NCI-H2171 treated with DMSO at 0.1 percent for 48 hours (cell line): Measurements from ENCODE around the gene LRRC15.

ENCODE experiments used
- DNase-seq: peaks from one replicate; lab custom pipeline; 2025; lab: John Stamatoyannopoulos, UW

LRRC15 gene

DNA sequence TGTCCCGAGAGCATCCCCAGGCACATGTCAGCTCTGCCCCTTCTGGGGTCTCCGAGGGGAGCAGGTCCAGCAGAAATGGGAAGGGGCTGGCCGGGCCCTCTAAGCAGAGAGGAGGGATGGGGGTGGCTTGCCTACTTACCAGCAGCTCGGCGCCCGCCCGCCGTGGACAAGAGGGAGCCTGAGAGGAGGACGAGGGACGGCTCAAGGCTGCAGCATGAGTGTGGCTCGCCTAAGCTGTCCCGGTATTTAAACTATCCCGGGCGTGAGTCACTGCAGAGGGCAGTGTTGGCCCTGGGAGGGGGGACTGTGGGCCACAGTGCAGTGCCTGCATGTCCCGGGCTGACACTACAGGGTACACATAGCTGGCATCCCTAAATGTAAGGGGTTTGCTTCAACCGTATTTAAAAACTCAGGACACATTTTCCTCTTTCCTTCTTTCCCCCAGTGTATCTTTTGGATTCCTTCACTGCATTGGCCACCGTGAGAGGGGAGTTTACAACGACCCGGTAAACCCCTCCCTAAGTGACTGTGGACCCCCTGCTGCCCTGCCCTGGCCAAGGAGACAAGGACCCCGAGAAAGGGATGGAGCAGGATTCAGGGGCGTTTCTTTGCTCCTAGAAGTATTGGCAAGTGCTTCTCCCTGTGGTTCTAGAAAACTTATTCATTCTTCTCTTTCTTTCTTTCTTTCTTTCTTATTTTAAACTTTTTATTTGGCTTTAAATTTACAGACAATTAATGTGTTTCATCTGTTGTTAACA lies at the start of gene LRRC15:
TSS of gene LRRC15 (minus strand) at position 222 of the 758 bp plus-strand sequence. CDS start 8,700 bp downstream, outside the sequence.
- DNase-seq, result no peak

DNA sequence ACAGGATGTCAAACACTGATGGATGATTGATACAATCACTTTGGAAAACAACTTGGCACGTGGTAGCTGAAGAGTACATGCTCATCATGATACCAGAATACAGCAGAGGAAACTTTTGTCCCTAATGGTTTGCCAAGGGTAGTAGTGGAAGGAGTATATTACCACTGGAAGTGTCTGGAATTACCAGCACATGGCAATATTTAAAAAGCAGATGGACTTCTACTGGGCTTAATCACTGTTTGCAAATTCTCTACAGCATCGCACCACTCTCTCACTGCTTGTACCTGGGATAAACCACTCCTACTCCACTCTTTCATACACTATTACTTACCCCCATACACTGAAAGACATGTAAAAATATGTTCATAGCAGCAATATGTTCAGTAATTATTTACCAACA lies 49.1 kb upstream of the LRRC15 start:
- no peak for DNase-seq

DNA sequence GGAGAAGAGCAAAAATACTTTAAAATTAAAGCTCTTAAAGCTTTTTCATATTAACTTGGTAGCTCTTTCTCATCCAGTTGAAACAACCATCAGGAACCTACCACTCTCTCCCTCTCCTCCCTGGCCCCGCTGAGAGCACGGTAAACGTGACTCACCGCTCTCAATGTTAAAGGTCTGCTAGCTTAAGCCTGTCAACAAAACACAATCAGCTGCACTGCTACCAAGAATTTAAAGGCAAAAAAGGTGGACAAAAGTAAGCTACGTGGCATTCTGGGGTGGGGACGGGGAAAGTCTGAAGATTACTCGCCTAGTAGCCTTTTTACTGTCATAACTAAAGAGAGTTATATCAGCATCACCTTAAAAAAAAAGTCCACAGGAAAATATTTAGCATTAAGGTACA lies 37.9 kb upstream of the LRRC15 start:
- DNase-seq, result no peak

DNA sequence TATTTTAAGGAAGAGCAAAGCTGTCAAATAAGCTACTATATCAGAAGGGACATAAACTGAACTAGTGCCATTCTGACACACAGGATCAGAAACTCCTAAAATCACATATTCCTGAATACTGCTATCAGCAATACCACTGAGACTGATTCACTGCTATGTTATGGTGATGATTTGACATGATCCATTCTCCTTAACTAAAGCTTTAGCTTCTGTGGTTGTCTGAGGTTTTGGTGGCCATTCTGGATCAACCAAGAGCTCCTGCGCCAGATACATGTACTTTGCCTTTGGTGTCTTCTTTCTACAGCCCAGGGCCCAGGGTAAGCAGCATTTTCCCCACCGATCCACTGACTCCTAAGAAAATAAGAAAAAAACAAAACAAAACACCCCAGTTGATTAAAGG lies 36.2 kb upstream of the LRRC15 start:
- DNase-seq, result no peak

DNA sequence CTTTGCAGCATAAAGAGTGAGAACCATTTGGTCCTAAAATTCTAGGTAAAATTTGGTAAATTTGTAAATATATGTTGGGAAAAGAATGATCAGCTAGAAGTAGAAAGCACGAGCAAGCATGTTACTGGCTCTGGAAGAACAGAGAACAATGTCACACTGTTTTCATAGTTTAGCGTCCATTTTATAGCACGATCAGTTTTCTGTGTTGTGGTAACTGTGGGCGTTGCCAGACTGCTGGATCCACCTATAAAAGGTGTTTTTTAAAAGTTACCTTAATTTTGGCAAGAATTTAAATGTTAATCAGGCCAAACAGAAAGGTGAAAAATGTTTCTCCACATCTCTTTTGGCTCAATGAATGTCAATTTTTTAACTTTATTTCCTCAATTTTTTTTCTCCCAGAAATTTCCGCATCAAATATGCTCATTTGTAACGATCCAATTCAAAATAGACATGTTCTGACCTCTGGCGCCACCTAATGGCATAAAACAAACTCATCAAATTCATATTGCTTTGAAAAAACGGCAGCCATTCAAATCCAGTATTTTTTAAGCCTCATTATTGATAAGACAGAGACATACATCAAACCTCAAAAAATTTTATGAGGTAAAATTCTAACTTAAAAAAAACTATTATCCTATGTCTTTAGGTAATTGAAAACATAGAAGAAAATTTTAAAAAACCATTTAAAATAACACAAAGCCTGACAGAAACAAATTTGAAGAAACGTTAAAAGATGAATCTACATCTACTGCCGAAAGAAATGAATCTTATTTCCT lies 35.0 kb upstream of the LRRC15 start:
- DNase-seq, result peak; percentile 66

DNA sequence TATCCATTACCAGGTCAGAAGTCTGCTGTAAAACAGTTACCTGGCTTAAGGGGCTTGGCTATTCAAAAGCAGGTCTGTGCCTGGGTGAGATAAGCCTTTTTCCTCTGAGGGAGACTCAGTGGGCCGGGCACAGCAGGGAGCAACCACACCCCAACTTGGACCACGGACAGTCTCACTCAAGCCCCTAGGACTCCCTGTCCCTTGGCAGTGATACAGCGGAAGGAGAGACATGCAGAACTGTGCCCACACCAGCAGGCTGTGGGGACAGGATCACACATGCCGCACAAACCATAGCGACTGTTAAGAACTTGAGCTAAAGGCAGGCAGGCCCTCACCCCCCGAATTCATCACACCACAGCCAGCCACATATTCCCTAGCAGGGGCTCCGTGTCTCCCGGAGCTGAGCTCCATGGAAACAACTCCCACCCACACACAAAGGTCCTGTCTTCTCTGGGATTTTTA lies 32.4 kb upstream of the LRRC15 start:
- DNase-seq, result no peak

DNA sequence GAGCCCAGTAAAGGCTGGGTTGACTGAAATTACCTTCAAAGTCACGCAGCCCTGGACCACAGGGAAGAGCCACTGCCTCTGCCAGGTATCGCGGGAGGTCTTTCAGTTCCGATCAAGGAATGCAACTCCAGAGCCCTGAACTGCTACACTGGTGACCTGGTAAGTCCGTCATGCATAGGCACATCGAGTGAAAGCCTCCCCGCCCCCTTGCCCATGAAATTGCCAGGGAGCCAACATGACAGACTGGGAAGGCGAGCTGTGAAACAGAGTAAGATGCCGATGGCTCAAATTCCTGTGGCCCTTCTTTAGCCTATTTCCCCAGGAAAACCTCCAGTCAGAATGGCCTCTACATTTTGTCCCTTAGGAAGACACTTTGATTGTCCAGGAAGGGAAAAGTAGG lies 31.8 kb upstream of the LRRC15 start:
- DNase-seq, result no peak

DNA sequence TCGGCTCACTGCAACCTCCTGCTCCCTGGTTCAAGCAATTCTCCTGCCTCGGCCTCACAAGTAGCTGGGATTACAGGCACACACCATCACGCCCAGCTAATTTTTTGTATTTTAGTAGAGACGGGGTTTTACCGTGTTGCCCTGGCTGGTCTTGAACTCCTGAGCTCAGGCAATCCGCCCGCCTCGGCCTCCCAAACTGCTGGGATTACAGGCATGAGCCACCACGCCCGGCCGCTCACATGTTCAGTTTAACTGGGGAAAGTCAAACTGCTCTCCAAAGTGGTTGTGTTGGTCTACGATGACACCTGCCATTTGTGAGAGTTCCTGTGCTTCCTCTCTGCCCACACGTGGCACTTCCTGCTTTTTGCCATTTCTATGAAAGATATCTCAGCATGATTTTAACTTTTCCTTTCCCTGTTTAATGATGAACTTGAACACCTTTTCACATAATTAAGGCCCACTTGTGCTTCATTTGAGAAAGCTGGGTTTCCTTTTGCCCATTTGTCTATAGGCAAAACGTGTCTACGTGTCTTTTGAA lies 30.4 kb upstream of the LRRC15 start:
- DNase-seq, result no peak

DNA sequence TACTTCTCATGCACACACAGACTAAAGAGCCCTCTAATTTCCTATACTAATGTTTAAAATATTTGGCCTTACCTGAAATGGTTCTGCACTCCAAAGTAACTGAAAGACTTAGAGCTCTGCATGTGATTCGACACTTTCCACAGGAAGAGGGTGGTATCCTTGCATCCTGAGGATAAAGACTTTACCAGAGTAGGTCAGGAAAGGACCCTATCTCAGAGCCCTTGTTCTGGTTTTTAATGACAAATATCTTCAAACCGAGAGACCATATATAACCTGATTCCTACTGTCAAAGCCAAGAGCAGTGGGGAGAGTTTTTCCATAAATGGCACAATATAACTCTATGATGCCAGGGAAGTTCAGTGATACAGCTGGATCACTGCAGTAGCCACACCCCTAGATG lies 29.6 kb upstream of the LRRC15 start, which contains the start of gene GP5:
TSS of gene GP5 (minus strand) at position 101 of the 400 bp plus-strand sequence. CDS start 984 bp downstream, outside the sequence.
- DNase-seq, result no peak

DNA sequence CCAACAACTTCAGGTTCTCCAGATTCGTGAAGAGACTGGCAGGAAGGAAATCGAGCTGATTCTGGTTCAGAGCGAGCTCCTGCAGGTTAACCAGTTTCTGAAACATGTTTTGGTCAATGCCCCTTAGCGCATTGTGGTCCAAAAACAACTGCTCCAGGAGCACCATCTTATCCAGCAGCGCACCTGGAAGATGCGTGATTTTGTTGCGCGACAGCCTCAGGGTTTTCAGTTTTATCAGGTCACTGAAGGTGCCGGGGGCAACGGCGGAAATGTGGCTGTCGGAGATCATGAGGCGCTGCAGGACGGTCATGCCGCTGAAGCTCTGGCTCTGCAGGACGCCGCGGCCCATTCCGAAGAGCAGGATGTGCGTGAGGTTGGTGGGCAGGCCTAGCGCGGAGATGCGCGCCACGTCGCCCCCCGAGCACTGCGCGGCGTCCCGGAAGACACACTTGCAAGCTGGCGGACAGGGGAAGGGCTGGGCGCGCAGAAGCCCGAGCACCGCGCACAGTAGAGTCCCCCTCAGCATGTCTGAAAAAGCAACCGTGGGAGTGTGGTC lies 28.3 kb upstream of the LRRC15 start:
- DNase-seq, result no peak

DNA sequence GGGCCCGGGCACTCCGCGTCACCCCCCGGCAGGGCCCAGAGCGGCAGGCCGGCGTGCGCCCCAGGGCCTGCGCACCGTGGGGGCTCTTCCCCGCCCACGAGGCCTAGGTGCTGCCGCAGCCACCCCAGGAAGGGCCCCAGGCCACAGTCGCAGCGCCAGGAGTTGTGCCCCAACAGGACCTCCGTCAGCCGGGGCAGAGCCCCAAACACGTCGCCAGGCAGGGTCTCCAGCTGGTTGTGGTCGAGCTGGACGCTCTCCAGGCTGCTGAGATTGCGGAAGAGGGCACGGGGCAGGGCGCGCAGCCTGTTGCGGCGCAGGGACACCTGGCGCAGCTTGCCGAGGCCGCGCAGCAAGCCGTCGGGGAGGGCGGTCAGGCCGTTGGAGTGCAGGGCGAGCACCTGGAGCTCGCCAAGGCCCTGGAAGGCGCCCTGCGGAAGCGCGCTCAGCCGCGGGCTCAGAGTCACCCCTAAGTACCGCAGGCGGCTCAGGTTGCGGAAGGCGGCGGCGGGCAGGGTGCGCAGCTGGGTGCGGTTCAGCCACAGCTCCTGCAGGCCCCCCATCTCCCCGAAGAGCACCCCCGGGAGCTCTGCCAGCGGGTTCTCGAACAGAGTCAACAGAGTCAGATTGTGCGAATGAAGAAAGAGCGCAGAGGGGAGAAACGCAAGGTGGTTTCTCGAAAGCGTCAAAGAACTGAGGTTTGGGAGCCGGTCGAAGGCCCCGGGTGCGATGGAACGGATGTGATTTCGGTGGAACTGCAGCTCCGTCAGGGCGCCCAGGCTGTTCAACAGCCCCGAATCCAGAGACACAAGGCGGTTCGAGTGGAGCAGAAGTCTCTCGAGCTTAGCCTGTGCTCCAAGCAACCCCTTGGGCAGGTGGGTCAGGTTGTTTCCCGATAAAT lies 27.6 kb upstream of the LRRC15 start:
- DNase-seq, result no peak

DNA sequence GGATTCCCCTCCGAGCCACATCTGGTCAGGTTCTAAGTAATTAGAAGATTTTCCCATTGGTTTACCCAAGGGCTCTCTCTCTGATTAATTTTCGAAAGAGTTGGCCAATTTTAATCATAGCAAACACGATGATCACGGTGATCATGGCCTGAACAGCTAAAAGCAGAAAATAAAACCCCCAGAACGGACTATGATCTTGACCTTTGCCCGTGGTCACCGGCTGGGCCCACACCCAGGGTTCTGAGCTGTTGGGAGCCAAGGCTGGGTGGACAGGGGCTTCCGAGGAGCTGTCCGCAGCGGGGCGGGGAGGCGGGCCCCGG lies 27.0 kb upstream of the LRRC15 start:
- no peak for DNase-seq

DNA sequence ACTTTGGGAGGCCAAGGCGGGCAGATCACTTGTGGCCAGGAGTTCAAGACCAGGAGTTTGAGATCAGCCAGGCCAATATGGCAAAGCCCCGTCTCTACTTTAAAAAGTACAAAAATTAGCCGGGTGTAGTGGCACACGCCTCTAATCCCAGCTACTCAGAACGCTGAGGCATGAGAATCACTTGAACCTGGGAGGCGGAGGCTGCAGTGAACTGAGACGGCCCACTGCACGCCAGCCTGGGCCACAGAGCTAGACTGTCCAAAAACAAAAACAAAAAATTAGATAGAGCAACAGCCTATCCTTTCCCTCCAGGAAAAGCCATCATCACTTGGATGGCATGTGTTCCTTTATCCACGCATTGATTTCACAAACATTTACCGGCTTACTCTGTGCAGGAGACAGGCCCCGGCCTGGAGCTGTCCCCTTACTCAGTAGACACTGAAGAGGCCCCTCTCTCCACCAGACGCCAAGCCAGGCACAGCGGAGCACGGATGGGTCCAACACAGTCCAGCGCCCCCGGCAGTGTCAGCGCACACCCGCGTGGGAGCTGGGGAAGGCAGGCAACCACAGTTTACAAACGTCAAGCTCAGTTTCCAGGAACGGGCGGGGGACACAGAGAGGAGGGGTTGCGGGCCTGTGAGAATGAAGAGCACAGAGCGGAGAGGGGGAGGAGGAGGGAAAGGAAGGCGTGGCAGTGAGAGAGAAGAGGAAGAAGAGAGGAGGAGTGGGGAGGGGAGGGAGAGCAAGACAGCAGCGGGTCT lies 26.4 kb upstream of the LRRC15 start:
- DNase-seq, result no peak

DNA sequence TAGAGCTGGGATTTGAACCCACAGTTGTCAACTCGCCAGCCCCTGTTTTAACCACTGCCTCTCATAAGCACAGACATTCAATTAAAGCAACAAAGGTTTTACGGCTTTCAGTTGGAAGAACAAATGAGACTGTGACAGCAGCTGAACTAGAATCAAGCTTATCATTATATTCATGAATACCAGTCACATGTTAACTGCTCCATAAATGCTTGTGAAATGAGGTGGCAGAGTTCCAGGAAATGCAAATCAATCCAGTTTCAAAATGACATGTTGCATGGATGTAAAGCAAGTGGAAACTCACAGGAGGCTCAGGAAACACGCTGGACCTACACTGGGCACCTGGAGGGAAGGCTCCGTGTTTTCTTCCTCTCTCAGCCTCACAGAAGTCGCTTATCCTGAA lies 25.7 kb upstream of the LRRC15 start:
- DNase-seq, result peak; percentile 36

DNA sequence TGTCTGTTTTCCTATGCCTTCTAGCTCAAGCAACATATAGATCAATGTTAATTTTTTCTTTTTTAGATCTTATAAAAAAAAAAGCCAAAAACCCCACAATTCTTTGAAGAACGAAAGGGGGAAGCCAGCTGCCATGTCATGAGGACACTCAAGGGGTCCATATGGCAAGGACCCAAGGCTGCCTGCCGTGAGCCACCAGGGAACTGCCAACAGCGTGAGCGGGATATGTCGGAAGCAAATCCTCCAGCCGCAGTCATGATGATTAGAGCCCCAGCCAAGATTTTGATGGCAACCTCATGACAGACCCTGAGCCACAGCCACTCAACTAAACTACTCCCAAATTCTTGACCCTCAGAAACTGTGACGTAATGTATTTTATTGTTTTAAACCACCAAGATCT lies 23.0 kb upstream of the LRRC15 start:
- DNase-seq, result no peak

DNA sequence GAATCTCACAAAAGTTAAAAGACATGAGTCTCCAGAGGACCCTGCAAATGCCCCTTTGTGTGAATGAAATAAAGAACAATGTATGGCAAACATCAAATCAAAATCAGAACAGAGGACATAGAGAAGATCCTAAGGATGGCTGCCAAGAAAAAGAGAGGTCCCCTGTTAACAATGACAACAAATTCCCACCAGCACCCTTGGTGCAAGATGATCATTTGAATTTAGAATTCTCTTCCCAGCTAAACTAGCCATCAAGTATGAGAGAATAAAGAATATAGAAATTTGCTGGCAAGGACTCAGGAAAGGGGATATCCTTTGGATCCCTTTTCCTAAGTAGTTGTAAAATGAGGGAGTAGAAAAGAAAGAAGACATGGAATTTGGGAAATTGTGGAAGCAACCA lies 21.3 kb upstream of the LRRC15 start:
- DNase-seq, result no peak

DNA sequence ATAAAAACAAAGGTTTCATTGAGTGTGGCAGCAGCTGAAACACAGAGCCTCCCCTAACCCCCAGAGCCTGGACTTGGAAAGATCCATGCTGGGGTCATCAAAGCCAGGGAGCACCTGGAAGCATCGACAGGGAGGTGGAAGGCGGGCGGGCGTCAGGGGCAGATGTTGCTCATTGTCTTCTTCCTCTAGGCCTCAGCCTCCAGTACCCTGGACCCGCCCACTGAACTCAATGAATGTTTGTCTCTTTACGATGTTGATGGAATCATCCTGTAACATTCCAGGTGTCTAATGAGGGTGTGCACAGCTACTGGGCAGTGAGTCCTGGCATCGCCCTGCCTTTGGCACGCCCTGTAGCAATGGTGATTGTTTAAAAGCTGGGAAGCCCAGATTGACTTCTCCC lies 19.7 kb upstream of the LRRC15 start:
- no peak for DNase-seq

DNA sequence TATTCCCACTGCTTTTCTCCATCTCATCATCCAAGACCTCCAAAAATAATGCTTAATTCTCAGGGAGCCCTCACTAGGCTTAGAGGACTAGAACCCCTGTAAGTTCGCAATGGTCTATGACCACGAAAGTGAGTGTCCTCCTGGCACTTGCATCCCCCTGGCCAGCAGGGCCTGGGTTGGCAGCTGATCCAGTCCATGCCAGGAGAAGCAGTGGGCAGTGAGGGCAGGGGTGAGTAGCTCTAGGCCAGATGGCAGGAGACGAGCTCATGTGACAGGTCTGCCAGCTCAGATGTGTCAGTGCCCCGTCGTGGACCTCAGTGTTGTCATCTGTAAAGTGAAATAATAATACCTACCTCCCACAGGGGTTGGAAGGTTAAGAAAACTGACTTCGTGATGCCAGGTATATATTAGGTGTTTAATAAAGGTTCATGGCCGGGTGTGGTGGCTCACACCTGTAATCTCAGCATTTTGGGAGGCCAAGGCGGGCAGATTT lies 18.4 kb upstream of the LRRC15 start:
- no peak for DNase-seq

DNA sequence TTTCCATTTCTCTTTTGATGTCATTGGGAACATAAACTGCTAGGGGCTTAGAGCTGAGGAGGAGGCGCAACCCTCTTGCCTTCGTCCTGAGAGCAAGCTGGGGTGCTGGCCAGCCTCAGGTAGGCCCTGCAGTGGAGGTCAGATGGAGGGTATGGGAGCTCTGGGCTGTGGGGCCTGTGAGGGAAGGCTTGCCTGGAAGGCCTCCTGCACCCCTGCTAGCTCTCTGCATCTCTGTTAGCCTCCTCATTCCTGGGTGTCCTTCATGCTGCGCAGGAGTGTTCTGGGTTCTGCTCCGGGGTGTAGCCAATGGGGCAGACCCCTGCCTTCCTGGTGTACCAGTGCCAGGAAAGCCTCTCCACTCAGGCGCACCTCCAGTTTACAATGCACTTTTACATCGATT lies 17.7 kb upstream of the LRRC15 start:
- no peak for DNase-seq

DNA sequence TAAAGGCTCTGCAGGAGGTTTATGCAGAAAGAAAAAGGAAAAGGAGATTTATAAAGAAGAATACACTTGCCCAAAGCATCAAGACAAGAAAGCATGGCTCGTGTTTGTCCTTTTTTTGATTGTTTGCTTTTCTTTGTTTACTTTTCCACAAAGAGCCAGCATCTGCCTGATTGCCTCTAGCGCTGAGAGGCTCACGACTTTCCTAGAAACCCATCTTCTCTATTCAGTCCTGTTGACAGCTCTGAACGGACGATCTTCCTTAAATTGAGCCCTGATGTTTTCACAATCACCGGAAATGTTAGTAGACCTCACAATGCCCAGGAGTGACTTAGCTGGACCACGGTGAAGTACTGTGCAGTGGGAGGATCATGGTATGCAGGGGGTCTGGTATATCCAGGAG lies 17.1 kb upstream of the LRRC15 start:
- no peak for DNase-seq

DNA sequence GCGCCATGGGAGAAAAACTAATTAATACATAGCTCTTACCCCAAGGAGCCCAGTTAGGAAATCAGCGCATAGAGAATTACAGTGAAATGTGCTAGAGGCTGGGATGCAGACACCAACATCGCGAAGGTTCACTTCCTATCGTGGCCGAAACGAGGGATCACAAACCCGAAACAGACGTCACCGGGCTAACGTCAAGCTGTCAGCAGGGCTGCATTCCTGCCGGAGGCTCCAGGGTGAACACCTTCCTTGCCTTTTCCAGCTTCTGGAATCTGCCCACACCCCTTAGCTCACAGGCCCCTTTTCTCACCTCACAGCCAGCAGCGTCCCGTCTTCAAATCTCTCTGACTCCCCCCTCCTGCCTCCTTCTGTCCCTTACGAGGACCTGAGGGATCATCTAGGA lies 16.5 kb upstream of the LRRC15 start:
- no peak for DNase-seq
